NCI-H1436 treated with DMSO at 0.1 percent for 48 hours (cell line): ENCODE data around the gene CCDC40.

Experiments used
- DNase-seq: peaks from one replicate; lab custom pipeline; 2025; lab: John Stamatoyannopoulos, UW

The CCDC40 gene

DNA sequence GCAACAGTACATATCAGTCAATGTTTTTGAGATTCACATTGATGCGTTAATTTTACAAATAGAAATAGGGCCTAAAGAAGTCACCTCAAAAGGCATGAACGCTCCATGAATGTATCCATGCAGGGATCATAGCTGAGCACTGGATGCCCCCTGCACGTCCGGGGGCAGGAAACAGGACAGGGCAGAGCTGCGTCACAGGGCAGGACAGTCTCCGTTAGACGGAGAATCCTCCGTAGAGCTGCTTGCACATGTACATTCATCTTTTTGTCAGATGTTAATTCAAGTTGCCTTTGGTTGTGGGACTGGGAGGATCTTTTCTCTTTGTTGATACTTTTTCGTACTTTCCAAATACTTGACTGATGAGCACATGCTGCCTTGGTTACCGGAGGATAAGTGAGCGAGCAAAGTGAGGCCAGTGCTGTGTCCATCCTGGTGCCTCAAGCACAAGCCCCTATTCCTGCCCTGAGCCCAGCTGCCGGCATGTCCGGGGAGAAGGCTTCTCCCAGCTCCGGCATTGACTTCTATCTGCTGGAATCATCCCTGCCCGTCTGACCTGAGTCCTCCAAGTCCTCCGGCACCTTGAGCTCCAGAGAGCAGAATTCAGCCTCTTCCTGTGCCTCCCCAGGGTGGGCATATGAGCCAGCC, 80.0 kb downstream of the CCDC40 start:
- no peak for DNase-seq

- DNase-seq, result no peak
These were observed 80.5 kb downstream of the CCDC40 start for GRCh38 chr17:80116921-80117380.

DNA sequence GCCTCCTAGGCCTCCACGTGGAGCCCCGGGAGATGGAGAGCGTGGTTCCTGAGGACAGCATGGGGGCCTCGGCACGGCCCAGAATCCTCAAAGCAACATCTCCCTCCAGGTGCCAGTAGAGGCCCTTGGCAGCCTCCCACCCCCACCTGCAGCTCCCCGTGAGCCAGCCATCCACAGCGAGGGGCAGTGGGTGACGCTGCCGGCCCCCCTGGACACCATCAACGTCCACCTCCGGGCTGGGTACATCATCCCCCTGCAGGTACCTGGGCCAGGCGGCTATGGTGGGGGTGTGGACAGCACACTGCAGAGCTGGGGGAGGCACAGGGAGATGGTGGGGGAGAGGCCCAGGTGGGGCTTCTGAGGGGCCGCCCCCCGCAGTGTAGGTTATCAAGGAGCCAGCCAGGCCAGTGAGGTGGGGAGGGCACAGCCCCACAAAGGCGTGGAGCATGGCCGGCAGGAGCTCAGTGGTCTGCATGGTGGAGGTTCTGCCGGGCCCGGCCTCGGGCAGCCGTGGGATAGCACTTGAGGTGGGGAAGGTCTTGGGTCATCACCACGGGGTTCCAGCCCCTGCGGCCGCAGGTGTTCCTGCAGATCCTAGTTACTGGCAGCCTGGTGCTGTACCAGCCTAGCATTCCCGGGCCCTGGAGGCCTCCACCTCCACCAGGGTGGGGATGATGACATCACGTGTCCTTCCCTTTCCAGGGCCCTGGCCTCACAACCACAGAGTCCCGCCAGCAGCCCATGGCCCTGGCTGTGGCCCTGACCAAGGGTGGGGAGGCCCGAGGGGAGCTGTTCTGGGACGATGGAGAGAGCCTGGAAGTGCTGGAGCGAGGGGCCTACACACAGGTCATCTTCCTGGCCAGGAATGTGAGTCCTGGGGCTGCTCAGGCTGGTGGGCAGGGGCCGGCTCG, 81.3 kb downstream of the CCDC40 start:
- no peak for DNase-seq

DNA sequence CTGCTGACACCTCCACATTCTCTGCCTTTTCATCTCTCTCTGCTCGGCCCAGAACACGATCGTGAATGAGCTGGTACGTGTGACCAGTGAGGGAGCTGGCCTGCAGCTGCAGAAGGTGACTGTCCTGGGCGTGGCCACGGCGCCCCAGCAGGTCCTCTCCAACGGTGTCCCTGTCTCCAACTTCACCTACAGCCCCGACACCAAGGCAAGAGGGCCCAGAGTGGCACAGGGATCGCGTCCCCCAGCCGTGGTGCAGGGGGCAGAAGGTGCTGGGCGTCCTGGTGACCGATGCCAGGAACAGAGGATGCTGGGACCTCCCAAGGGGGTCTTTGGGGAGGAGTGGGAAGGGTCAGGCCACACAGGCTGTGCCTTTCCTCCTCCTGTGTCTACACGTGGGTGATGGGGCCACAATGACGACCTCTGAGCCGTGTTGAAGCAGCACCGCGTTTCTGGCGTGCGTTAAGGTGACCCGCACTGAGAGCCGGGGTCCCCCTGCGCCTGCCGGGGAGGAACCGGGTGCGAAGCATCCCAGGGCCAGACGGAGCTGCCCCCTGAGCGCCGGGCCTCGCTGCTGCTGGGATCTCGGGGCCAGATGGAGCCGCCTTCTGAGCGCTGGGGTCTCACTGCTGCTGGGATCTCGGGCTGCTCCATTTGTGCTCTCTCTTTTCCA, 82.3 kb downstream of the CCDC40 start:
- DNase-seq, result no peak

DNA sequence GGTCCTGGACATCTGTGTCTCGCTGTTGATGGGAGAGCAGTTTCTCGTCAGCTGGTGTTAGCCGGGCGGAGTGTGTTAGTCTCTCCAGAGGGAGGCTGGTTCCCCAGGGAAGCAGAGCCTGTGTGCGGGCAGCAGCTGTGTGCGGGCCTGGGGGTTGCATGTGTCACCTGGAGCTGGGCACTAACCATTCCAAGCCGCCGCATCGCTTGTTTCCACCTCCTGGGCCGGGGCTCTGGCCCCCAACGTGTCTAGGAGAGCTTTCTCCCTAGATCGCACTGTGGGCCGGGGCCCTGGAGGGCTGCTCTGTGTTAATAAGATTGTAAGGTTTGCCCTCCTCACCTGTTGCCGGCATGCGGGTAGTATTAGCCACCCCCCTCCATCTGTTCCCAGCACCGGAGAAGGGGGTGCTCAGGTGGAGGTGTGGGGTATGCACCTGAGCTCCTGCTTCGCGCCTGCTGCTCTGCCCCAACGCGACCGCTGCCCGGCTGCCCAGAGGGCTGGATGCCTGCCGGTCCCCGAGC, 82.9 kb downstream of the CCDC40 start:
- no peak for DNase-seq

GRCh38 chr17:80119839-80120238, 83.4 kb downstream of the CCDC40 start:
- DNase-seq, result no peak

DNA sequence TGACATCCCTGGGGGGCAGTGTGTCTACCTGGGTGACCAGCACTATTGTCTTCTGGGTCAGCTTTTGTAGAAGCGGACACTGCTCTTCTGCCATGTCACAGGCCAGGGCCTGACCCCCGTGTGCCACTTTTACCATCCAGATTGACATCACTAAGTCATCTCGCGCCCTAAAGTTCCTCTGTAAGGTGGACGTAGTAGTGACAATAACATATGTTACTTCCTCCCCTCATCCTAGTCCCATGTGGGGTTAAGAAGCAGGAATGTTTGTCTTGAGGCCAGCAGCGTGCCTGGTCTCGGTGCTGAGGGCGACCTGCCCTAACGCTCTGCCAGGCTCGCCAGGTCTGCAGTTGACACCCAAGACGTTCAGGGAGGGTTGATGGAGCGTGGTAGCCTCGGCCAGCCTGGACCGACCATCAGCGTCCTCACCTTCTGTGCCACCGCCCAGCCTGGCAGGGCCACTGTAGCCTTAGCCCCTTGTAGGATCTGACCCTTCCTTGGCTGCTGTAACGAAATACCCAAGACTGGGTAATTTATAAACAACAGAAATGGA, 85.7 kb downstream of the CCDC40 start:
- no peak for DNase-seq

DNA sequence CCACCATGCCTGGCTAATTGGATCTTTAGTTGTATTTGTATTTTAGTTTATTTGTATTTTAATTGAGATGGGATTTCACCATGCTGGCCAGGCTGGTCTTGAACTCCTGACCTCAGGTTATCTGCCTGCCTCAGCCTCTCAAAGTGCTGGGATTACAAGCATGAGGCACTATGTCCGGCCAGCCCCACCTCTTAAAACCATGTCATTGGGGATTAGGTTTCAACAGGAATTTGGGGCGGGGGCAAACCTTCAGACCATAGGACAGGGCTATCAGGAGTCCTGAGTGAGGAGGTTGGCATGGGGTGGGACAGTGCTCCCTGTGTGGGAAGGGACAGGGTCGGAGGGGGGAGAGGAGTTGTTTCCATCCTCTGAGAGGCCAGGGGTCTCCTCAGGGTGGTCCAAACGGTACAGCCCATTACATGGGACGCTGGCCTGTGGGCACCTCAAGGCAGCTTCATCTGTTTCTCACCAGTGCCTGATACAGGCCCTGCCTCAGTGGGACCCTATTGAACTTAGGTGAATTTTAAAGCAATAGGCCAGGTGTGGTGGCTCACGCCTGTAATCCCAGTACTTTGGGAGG, 86.6 kb downstream of the CCDC40 start:
- no peak for DNase-seq

- no peak for DNase-seq
These were observed 87.3 kb downstream of the CCDC40 start for GRCh38 chr17:80123791-80124190.

- DNase-seq, result no peak
These were observed 88.0 kb downstream of the CCDC40 start for GRCh38 chr17:80124351-80124981.

- no peak for DNase-seq
These were observed 89.4 kb downstream of the CCDC40 start for GRCh38 chr17:80125656-80126448.

DNA sequence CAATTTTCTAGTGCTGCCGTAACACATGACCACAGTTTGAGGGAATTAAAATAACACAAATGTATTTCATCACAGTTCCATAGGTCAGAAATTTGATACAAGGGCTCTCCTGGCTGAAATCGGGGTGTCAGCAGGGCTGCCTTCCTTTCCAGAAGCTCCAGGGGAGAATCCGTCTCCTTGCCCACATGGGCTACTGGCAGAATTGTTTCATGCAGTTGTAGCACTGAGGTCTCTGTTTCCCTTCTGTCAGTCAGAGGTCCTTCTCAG, 89.9 kb downstream of the CCDC40 start:
- DNase-seq, result no peak

DNA sequence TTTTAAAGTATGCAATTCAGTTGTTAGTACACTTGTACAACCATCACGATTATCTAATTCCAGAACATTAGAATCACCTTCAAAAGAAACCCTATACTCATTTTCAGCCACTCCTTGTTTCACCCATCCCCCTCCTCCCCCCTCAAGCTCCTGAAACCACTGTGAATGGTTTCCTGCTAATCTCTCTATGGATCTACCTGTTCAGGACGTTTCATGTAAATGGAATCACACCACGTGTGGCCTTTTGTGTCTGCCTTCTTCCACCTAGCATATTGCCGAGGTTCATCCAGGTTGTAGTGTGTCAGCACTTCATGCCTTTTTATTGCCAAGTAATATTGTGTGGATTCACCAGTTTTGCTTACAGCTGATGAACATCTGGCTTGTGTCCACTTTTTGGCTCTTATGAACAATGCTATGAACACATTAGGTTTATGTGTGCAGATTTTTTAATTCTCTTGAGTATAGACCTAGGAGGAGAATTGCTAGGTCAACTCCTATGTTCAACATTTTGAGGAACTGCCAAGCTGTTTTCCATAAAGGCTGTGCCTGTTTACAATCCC, 92.6 kb downstream of the CCDC40 start:
- DNase-seq, result no peak

DNA sequence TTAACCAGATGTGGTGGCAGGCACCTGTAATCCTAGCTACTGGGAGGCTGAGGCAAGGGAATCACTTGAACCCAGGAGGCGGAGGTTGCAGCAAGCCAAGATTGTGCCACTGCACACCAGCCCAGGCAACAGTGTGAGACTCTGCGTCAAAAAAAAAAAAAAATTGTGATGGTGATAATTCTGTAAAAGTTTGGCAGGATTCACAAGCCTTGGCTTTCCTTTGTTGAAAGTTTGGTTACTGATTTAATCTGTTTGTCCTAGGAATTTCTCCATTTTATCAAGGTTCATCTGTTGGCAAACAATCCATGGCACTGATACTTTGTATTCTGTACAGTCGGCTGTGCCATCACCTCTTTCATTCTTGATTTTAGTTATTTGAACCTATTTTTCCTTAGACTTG, 94.5 kb downstream of the CCDC40 start:
- no peak for DNase-seq

- DNase-seq, result no peak
These were observed 96.6 kb downstream of the CCDC40 start for GRCh38 chr17:80132906-80133625.

DNA sequence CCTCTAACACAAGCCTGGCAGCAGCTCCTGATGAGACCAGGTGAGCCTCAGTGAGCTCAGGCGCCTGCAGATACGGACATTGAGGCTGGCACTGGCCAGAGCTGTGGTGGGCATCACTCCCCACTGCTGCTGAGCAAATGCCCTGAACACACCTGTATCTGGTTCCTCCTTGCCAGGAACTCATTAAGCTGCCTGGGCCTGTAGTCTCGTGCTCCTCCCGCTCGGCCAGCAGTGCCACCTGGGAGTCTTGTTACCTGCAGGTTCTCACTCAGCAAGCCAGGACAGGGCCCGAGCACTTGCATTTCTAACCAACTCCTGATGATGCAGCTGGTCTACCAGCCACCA, 97.2 kb downstream of the CCDC40 start:
- no peak for DNase-seq

DNA sequence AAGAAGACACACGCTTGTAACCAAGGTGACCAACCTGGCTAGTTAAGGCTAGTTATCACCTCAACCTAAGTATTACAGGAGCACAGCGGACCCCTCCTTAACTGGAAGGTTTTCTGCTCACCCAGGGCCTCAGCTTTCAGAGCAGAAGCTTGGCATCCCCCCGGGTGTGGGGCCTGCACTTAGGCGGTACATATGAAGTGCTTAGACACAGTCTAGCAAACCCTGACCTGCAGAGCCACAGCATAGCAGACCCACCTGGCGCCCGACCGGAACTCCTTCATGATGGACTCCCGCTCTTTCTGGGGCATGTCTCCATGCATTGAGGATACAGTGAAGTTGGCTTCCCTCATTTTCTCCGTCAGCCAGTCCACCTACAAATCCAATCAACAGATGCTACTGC, 100.7 kb downstream of the CCDC40 start:
- no peak for DNase-seq

DNA sequence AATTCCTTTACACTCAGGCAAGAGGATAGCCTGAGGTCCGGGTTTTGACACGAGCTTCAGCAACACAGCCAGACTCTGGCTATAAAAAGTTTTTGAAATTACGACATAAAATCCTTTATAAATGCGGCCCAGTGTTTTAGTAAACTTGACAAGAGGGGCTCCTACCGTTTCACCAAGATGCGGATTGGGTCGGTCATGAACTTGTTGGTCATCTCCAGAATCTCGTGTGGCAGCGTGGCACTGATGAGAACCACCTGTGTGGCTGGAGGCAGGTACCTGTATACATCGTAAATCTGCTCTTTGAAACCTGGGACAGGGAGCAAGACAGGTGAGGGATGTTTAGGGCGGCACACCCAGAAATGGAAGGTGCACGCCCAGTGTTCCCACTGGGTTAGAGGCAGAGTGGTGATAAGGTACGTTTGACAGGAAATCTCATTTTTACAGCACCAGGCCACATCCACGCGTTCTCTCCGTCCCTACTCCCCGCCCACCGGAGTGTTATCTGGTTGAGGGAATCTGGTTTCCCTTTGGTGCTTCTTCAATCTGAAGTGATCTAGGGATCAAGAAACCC, 102.5 kb downstream of the CCDC40 start:
- no peak for DNase-seq

GRCh38 chr17:80141463-80142165, 105.2 kb downstream of the CCDC40 start:
- DNase-seq, result no peak
